T-cell (primary cell): ENCODE results near the gene ATAD2B. TPM values are rescaled to one million over a fixed set of nuclear protein-coding genes. Genes with fewer than 3 reads are reported as not detected.

Experiments used
- ATAC-seq, 4 experiments: fragments of 200-7000 bp in 3 of 4; fragments of 150-1000 bp in 1 of 4; cut with Tn5 transposase; replicated peaks in 1 of 4; 1 replicate in 3 of 4; 2 replicates in 1 of 4; pipeline ENCODE4 v1.10.0; 2021; ENCODE audit warnings: moderate library complexity in 3 of 4, mild to moderate bottlenecking in 2 of 4, moderate number of reproducible peaks in 1 of 4
- CTCF ChIA-PET, 2 donors: fragments of 300-600 bp; sonication (Branson Sonifier 250); formaldehyde crosslinking; loops; one replicate each; lab custom pipeline; 2022; ENCODE audit warnings: antibody characterized with exemption in 2 of 2; lab: Charles Lee
- POLR2A ChIA-PET, 2 donors: fragments of 300-600 bp; sonication (Branson Sonifier 250); formaldehyde crosslinking; loops; one replicate each; lab custom pipeline; 2022; ENCODE audit warnings: antibody characterized with exemption in 2 of 2; lab: Charles Lee
- DNase-seq, 35 experiments: peaks; one replicate each; pipeline versions ENCODE4 v3.0.0 to v3.0.0-alpha.2; 2013 to 2023
- H3K27ac ChIP-seq: one replicate; pipeline ENCODE4 v1.5.1; 2013; ENCODE audit warnings: low read length
- H3K27me3 ChIP-seq, 2 experiments: replicated peaks in 1 of 2; 1 replicate in 1 of 2; 2 replicates in 1 of 2; pipeline versions ENCODE4 v1.6.1 to v1.7.0; 2013; ENCODE audit warnings: low read length in 1 of 2, mixed read lengths in 1 of 2; ENCODE audit not compliant: control insufficient read depth in 2 of 2, insufficient read depth in 2 of 2; ENCODE audit errors: extremely low read depth in 1 of 2
- H3K36me3 ChIP-seq, 2 donors: 1 replicate in 1 of 2; 2 replicates in 1 of 2; pipeline versions ENCODE4 v1.6.1 to v1.7.0; 2013; ENCODE audit warnings: low read length in 1 of 2; ENCODE audit not compliant: control insufficient read depth in 2 of 2, insufficient read depth in 1 of 2; ENCODE audit errors: extremely low read depth in 1 of 2
- H3K4me1 ChIP-seq, 2 experiments: 1 replicate in 1 of 2; 2 replicates in 1 of 2; pipeline versions ENCODE4 v1.6.1 to v1.7.0; 2013; ENCODE audit warnings: low read length in 2 of 2, mixed read lengths in 1 of 2; ENCODE audit not compliant: insufficient read depth in 2 of 2, control insufficient read depth in 1 of 2; ENCODE audit errors: extremely low read depth in 1 of 2
- H3K4me3 ChIP-seq, 2 donors: 1 replicate in 1 of 2; 2 replicates in 1 of 2; pipeline versions ENCODE4 v1.5.1 to v1.7.0; 2013; ENCODE audit warnings: mild to moderate bottlenecking in 2 of 2, low read length in 1 of 2, moderate library complexity in 1 of 2; ENCODE audit not compliant: control insufficient read depth in 1 of 2; ENCODE audit errors: extremely low read depth in 1 of 2
- H3K9me3 ChIP-seq: 2 replicates; pipeline ENCODE4 v1.7.0; 2013
- H3K27ac Mint-ChIP-seq, 2 donors: one replicate each; pipeline ENCODE4 v1.8.0; 2020 to 2021; ENCODE audit warnings: mild to moderate bottlenecking in 2 of 2, mixed read lengths in 2 of 2
- H3K27me3 Mint-ChIP-seq, 2 donors: one replicate each; pipeline ENCODE4 v1.8.0; 2021 to 2022; ENCODE audit warnings: mixed read lengths in 2 of 2
- H3K36me3 Mint-ChIP-seq: one replicate; pipeline ENCODE4 v1.8.0; 2021; ENCODE audit warnings: mixed read lengths
- H3K4me1 Mint-ChIP-seq, 3 donors: one replicate each; pipeline ENCODE4 v1.8.0; 2020 to 2022; ENCODE audit warnings: mixed read lengths in 3 of 3, mild to moderate bottlenecking in 1 of 3
- H3K4me3 Mint-ChIP-seq, 3 donors: one replicate each; pipeline ENCODE4 v1.8.0; 2020 to 2022; ENCODE audit warnings: mild to moderate bottlenecking in 3 of 3, mixed read lengths in 3 of 3, moderate library complexity in 3 of 3
- H3K9me3 Mint-ChIP-seq, 3 donors: one replicate each; pipeline ENCODE4 v1.8.0; 2020 to 2022; ENCODE audit warnings: mixed read lengths in 3 of 3
- WGBS: methylation state at CpG from one replicate; pipeline ENCODE4 v1.1.5; 2013; ENCODE audit warnings: missing lambda C conversion rate; ENCODE audit not compliant: insufficient coverage; 5-methylcytosine and 5-hydroxymethylcytosine counted together
- total RNA-seq, 35 experiments: library from RNA in 6 of 35; stranded (reverse) in 6 of 35; fragments of 120-200 nt in 1 of 35; gene quantifications; one replicate each; pipeline versions ENCODE4 v1.2.1 to v1.2.4 and lab custom pipeline; 2013 to 2026

The ATAD2B gene
- total RNA-seq, 5 donors from 2014 or later (not counting 1 experiment from before 2014, with no cell fraction given), result 33.9 to 49.3 (median 40.6) TPM

DNA sequence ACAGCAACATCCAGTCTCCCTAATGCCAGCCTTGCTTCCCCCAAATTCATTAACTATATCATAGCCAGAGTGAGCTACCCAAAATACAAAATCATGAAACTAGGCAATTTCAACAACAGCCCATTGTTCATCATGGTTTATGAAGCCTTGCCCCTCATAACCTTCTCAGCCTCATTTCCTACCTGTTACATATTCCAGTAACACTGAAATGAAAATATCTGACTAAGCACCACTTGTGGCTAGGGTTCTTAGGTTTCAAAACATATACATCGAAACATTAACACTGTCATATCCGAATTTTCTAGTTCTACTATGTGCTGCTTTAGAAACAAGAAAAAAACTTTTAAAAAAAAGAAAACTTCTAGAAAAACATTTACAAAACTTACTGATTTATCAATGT, 59.5 kb downstream of the ATAD2B start:
- ATAC-seq (no peak), DNase-seq (no peak)
- H3K4me3 ChIP-seq, result no peak overlapping the region
- peak overlapping the region in 1 of 2 donors; percentile 6 for H3K27ac Mint-ChIP-seq
- no peaks in the 10 kb centered on the region for H3K4me1 ChIP-seq
- H3K4me1 Mint-ChIP-seq, result no peaks in the 10 kb centered on the region
- CTCF ChIA-PET, result interaction anchor here in 1 of 2 donors (1.0 kb wide), 1 partner anchor 60 kb away, joined by 3 read pairs; the partner anchor contains the start of gene ATAD2B
- peaks cover 9 to 51% of the 10 kb centered on the region in 2 donors for H3K36me3 ChIP-seq
- WGBS, result no CpG with 5 or more reads among the region's 2 CpGs
- H3K9me3 Mint-ChIP-seq, result no peaks in the 10 kb centered on the region
- no peak overlapping the region for H3K27ac ChIP-seq
- no peaks in the 10 kb centered on the region for H3K27me3 Mint-ChIP-seq
- peaks cover 43% of the 10 kb centered on the region for H3K36me3 Mint-ChIP-seq
- POLR2A ChIA-PET, result no interaction called here
- H3K27me3 ChIP-seq, result no peaks in the 10 kb centered on the region
- H3K4me3 Mint-ChIP-seq, result no peak overlapping the region
- no peaks in the 10 kb centered on the region for H3K9me3 ChIP-seq

DNA sequence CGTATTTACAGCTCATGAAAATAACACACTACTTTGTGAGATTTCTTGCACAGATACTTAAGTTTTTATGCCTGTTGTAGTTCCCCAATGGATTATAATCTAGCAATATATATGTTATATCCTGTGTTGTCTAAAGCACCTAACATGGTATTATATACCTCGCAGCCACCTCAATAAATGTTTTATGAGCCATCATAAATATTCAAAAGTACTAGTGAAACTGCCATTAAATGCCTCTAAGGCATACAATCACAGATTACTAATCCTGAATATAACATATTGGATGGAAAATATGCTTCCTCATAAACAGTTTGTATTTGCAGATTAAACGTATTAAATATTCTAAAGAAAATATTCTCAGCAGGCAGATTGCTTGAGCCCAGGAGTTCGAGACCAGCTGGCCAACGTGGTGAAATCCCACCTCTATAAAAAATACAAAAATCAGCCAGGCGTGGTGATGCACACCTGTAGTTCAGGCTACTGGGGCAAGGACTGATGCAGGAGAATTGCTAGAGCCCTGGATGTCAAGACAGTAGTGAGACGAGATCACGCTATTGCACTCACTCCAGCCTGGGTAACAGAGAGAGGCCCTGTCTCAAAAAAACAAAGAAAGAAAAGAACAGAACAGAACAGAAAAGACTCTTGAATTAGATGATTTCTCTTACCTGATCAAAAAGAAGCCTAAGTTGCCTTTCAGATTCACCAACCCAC, 64.1 kb downstream of the ATAD2B start:
- 97% methylated on average over 3 of the region's 8 CpGs for WGBS
- Mint-ChIP-seq H3K27ac (no peak overlapping the region), H3K27me3 (no peaks in the 10 kb centered on the region), H3K9me3 (no peaks in the 10 kb centered on the region), H3K4me3 (no peak overlapping the region), H3K36me3 (peaks cover 34% of the 10 kb centered on the region), H3K4me1 (no peaks in the 10 kb centered on the region)
- no peak for ATAC-seq
- ChIA-PET CTCF (no interaction called here), POLR2A (no interaction called here)
- Histone ChIP-seq H3K9me3 (no peaks in the 10 kb centered on the region), H3K4me3 (no peak overlapping the region), H3K36me3 (peaks cover 0 to 48% of the 10 kb centered on the region in 2 donors), H3K4me1 (no peaks in the 10 kb centered on the region), H3K27ac (no peak overlapping the region), H3K27me3 (no peaks in the 10 kb centered on the region)
- no peak for DNase-seq

DNA sequence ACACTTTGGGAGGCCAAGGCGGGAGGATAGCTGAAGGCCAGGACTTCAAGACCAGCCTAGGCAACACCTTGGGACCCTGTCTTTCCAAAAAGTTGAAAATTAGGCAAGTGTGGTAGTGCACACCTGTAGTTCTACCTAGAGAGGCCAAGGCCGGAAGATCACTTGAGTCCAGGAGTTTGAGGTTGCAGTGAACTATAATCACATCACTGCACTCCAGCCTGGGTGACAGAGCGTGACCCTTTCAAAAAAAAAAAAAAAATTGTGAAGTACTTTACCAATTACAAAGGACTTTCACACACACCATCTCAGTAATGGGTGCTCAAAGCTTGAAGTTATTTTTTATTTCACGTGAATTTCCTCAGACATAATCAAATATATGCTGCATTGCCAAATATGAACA, 65.0 kb downstream of the ATAD2B start:
- DNase-seq (no peak), ATAC-seq (no peak)
- Mint-ChIP-seq H3K9me3 (no peaks in the 10 kb centered on the region), H3K36me3 (peaks cover 27% of the 10 kb centered on the region), H3K27me3 (no peaks in the 10 kb centered on the region), H3K4me1 (no peaks in the 10 kb centered on the region), H3K27ac (no peak overlapping the region), H3K4me3 (no peak overlapping the region)
- Histone ChIP-seq H3K4me1 (no peaks in the 10 kb centered on the region), H3K27me3 (no peaks in the 10 kb centered on the region), H3K9me3 (no peaks in the 10 kb centered on the region), H3K4me3 (no peak overlapping the region), H3K36me3 (peaks cover 0 to 41% of the 10 kb centered on the region in 2 donors), H3K27ac (no peak overlapping the region)
- 71% methylated on average over 1 of the region's 4 CpGs for WGBS
- ChIA-PET CTCF (no interaction called here), POLR2A (interaction anchor here in 1 of 2 donors (0.7 kb wide), 1 partner anchor 1940 kb away, joined by 11 read pairs; no protein-coding TSS in a partner anchor)

DNA sequence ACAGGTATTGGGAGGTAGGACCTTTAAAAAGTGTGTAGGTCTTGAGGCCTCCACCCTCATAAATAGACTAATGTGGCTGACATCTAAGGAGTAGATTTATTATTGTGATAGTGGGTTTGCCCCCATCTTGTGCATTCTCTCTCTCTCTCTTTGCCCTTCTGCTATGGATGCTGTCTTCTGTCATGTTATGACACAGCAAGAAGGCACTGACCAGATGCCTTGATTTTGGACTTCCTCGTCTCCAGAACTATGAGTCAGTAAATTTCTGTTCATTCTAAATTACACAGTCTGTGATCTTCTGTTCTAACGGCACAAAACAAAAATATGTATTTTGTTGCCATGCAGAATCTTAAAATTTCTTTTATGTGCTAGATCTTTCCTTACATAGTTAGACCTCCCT, 66.9 kb downstream of the ATAD2B start:
- Mint-ChIP-seq H3K4me1 (no peaks in the 10 kb centered on the region), H3K9me3 (no peaks in the 10 kb centered on the region), H3K36me3 (peaks cover 30% of the 10 kb centered on the region), H3K27ac (no peak overlapping the region), H3K27me3 (no peaks in the 10 kb centered on the region), H3K4me3 (no peak overlapping the region)
- Histone ChIP-seq H3K27ac (no peak overlapping the region), H3K4me3 (no peak overlapping the region), H3K36me3 (peaks cover 6 to 50% of the 10 kb centered on the region in 2 donors), H3K4me1 (no peaks in the 10 kb centered on the region), H3K27me3 (no peaks in the 10 kb centered on the region), H3K9me3 (no peaks in the 10 kb centered on the region)
- DNase-seq, result no peak
- POLR2A ChIA-PET, result no interaction called here
- WGBS, result no CpG with 5 or more reads among the region's 2 CpGs
- ATAC-seq, result no peak
- CTCF ChIA-PET, result no interaction called here

DNA sequence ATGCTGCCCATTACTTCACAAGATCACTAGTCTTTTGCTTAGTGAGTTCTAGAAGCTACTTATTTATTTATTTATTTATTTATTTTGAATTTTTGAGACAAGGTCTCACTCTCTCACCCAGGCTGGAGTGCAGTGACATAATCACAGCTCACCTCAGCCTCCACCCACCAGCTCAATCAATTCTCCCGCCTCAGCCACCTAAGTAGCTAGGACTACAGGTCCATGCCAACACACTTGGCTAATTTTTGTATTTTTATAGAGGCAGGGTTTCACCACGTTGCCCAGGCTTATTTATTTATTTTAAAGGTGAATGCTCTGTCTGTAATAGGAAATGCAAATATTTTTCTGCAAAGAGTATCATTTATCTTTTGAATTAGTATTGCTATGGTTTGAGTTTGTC, 67.7 kb downstream of the ATAD2B start:
- Histone ChIP-seq H3K9me3 (no peaks in the 10 kb centered on the region), H3K4me3 (no peak overlapping the region), H3K27me3 (no peaks in the 10 kb centered on the region), H3K27ac (no peak overlapping the region), H3K36me3 (peaks cover 6 to 47% of the 10 kb centered on the region in 2 donors), H3K4me1 (no peaks in the 10 kb centered on the region)
- ATAC-seq, result no peak
- 83% methylated on average over 1 of the region's 2 CpGs for WGBS
- DNase-seq, result no peak
- Mint-ChIP-seq H3K27ac (no peak overlapping the region), H3K4me3 (no peak overlapping the region), H3K36me3 (peaks cover 33% of the 10 kb centered on the region), H3K4me1 (no peaks in the 10 kb centered on the region), H3K27me3 (no peaks in the 10 kb centered on the region), H3K9me3 (no peaks in the 10 kb centered on the region)
- CTCF ChIA-PET, result no interaction called here
- POLR2A ChIA-PET, result no interaction called here

DNA sequence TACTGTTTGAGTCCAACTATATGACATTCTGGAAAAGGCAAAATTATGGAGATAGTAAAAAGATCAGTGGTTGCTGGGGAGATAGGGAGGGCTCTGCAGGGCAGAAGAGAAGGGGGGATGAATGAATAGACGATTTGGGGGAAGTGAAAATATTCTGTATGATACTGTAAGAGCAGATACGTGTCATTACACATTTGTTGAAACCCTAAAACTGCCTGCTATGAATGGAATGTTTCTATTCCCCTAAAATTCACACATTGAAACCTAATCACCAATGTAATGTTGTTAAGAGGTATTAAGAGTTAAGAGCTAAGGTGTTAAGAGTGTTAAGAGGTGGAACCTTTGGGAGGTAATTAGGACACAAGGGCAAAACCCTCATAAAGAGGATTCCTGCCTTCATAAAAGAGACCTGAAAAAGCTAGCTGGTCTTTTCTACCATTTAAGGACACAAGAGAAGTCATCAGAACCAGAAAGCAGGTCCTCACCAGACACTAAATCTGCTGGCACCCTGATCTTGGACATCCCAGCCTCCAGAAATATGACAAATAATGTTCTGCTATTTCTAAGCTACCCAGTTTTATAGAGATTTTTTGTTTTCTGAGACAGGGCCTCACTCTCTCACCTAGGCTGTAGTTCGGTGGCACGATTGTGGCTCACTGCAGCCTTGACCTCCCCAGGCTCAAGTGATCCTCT, 76.2 kb downstream of the ATAD2B start:
- Histone ChIP-seq H3K4me1 (no peaks in the 10 kb centered on the region), H3K4me3 (no peak overlapping the region), H3K9me3 (no peaks in the 10 kb centered on the region), H3K27me3 (no peaks in the 10 kb centered on the region), H3K27ac (no peak overlapping the region), H3K36me3 (peaks cover 0 to 7% of the 10 kb centered on the region in 2 donors)
- Mint-ChIP-seq H3K4me1 (peaks cover 0 to 6% (median 6%) of the 10 kb centered on the region in 3 donors), H3K36me3 (peaks cover 25% of the 10 kb centered on the region), H3K27me3 (no peaks in the 10 kb centered on the region), H3K9me3 (no peaks in the 10 kb centered on the region), H3K4me3 (no peak overlapping the region), H3K27ac (no peak overlapping the region)
- CTCF ChIA-PET, result interaction anchor here (0.6 kb wide), 2 partner anchors 35 to 480 kb away, joined by 3 to 6 read pairs; no protein-coding TSS in a partner anchor
- WGBS, result 100% methylated on average over 2 of the region's 4 CpGs
- POLR2A ChIA-PET, result interaction anchor here in 1 of 2 donors (0.6 kb wide), 1 partner anchor 288 kb away, joined by 4 read pairs; no protein-coding TSS in a partner anchor
- ATAC-seq, result no peak
- DNase-seq, result no peak
